Stimulated activated CD4-positive, alpha-beta T cell treated with anti-CD3 and anti-CD28 coated beads, Interleukin-2, amount 100 ng/mL, for 4 hours (primary cell): ENCODE data around the gene ICAM2.
A peak's percentile ranks its signal among the peaks of the same experiment; 100 is the strongest.

Experiments used
- DNase-seq: peaks from one replicate; pipeline ENCODE4 v3.0.0-alpha.2; 2020; ENCODE audit warnings: low read depth

ICAM2 gene

GRCh38 chr17:64020056-64020766 lies at the start of gene ICAM2:
Gene ICAM2 (minus strand): TSS chr17:64020633. CDS start chr17:64006691, 13,942 bp downstream.
- DNase-seq = peak; percentile 83

- DNase-seq = no peak
These were observed 49.8 kb upstream of the ICAM2 start for GRCh38 chr17:64070213-64070612.

GRCh38 chr17:64069143-64069542 lies 48.7 kb upstream of the ICAM2 start:
- no peak for DNase-seq

GRCh38 chr17:64067657-64068056 lies 47.2 kb upstream of the ICAM2 start:
- no peak for DNase-seq

GRCh38 chr17:64066716-64067115 lies 46.3 kb upstream of the ICAM2 start:
- no peak for DNase-seq

GRCh38 chr17:64065161-64065560 lies 44.7 kb upstream of the ICAM2 start:
- DNase-seq = no peak

- no peak for DNase-seq
These were observed 43.9 kb upstream of the ICAM2 start for GRCh38 chr17:64064331-64064730.

- DNase-seq = peak; percentile 38
These were observed 43.4 kb upstream of the ICAM2 start for GRCh38 chr17:64063766-64064224.

GRCh38 chr17:64063088-64063487 lies 42.7 kb upstream of the ICAM2 start:
- no peak for DNase-seq

- DNase-seq = no peak
These were observed 40.9 kb upstream of the ICAM2 start for GRCh38 chr17:64061178-64061898.

- DNase-seq = no peak
These were observed 39.9 kb upstream of the ICAM2 start for GRCh38 chr17:64060331-64060730.

- DNase-seq = no peak
These were observed 39.3 kb upstream of the ICAM2 start for GRCh38 chr17:64059756-64060155.

GRCh38 chr17:64058621-64059020 lies 38.2 kb upstream of the ICAM2 start:
- no peak for DNase-seq

GRCh38 chr17:64057701-64058263 lies 37.3 kb upstream of the ICAM2 start:
- no peak for DNase-seq

GRCh38 chr17:64056269-64057005 lies 36.0 kb upstream of the ICAM2 start:
- DNase-seq = no peak

GRCh38 chr17:64055183-64056142 lies 35.0 kb upstream of the ICAM2 start:
- DNase-seq = no peak

GRCh38 chr17:64054304-64054703 lies 33.9 kb upstream of the ICAM2 start:
- no peak for DNase-seq

GRCh38 chr17:64053101-64053500 lies 32.7 kb upstream of the ICAM2 start:
- DNase-seq = no peak

GRCh38 chr17:64051153-64051552 lies 30.7 kb upstream of the ICAM2 start:
- DNase-seq = no peak

- DNase-seq = no peak
These were observed 28.4 kb upstream of the ICAM2 start for GRCh38 chr17:64048805-64049204.

- no peak for DNase-seq
These were observed 24.7 kb upstream of the ICAM2 start for GRCh38 chr17:64045176-64045575.
